Kidney (tissue), 14 donors: Measurements from ENCODE around the gene MYLK3. TPM values are rescaled to one million over a fixed set of nuclear protein-coding genes. Genes with fewer than 3 reads are reported as not detected.

ENCODE experiments used
- DNase-seq, 5 donors: peaks; one replicate each; pipeline ENCODE4 v3.0.0-alpha.2; 2013 to 2020
- FAIRE-seq: peaks from 2 replicates; lab custom pipeline; 2012; peaks lifted over from hg19 to GRCh38; lab: Jason Lieb, UNC
- H3K27ac ChIP-seq, 2 donors: one replicate each; pipeline ENCODE4 v1.7.0; 2013; ENCODE audit warnings: low read depth in 2 of 2, low read length in 2 of 2, inconsistent platforms in 1 of 2
- H3K27me3 ChIP-seq: one replicate; pipeline ENCODE4 v1.7.1; 2013; ENCODE audit warnings: low read length, inconsistent platforms; ENCODE audit not compliant: control insufficient read depth, insufficient read depth
- H3K36me3 ChIP-seq, 3 donors: one replicate each; pipeline versions ENCODE4 v1.7.0 to v1.7.1; 2013; ENCODE audit warnings: low read length in 3 of 3, control low read depth in 1 of 3, inconsistent platforms in 1 of 3; ENCODE audit not compliant: insufficient read depth in 3 of 3, control insufficient read depth in 2 of 3
- H3K4me1 ChIP-seq, 3 donors: one replicate each; pipeline versions ENCODE4 v1.7.0 to v1.7.1; 2013; ENCODE audit warnings: low read length in 3 of 3, inconsistent platforms in 1 of 3, low read depth in 1 of 3; ENCODE audit not compliant: control insufficient read depth in 2 of 3, insufficient read depth in 2 of 3
- H3K4me3 ChIP-seq, 3 donors: one replicate each; pipeline versions ENCODE4 v1.7.0 to v1.8.1; 2013; ENCODE audit warnings: low read length in 3 of 3, control low read depth in 1 of 3, inconsistent platforms in 1 of 3
- H3K9ac ChIP-seq, 3 donors: one replicate each; pipeline versions ENCODE4 v1.7.0 to v1.7.1; 2013; ENCODE audit warnings: low read length in 3 of 3, control low read depth in 1 of 3, inconsistent platforms in 1 of 3
- H3K9me3 ChIP-seq, 3 donors: one replicate each; pipeline versions ENCODE4 v1.7.0 to v1.7.1; 2013; ENCODE audit warnings: low read length in 3 of 3, control low read depth in 1 of 3, inconsistent platforms in 1 of 3; ENCODE audit not compliant: control insufficient read depth in 2 of 3, insufficient read depth in 1 of 3
- CTCF ChIP-seq: IDR thresholded peaks from 3 replicates; pipeline ENCODE4 v1.5.1; 2012; ENCODE audit warnings: mild to moderate bottlenecking, moderate library complexity, borderline replicate concordance; ENCODE audit not compliant: insufficient read depth; ENCODE audit errors: extremely low read depth
- intact Hi-C: fragments of 100-400 bp; cut with DNase I; formaldehyde crosslinking; loops from one replicate; pipeline ENCODE4 v1.11.1; 2022
- polyA plus RNA-seq: library from polyadenylated mRNA; stranded (reverse); fragments of 350-450 nt; fragmentation: Illumina TruSeq; extraction: RNeasy Lipid Tissue Mini Kit (QIAGEN cat#74804); gene quantifications from one replicate; pipeline ENCODE4 v1.2.3, GENCODE V29; 2014; ENCODE audit warnings: low read depth, low replicate concordance; ENCODE audit not compliant: insufficient read depth
- total RNA-seq: library from RNA; stranded (reverse); fragmentation: NEBNext Ultra II Directional; extraction: Animal tissue kit (Norgen Biotek cat#: 25700); gene quantifications from one replicate; pipeline ENCODE4 v1.2.1, GENCODE V29; 2021
- donor health status: control.
- donor health status: control.
- donor health status: control.
- donor health status: control.
- donor health status: control.
- donor health status: DM: yes; HTN: yes; CAD: no.
- donor health status: Normal renal cell carcinoma (clear cell type).

MYLK3 gene
- total and polyA plus RNA-seq, 2 donors from 2014 or later = 0.31 to 1.5 TPM

GRCh38 chr16:46714797-46715591 is 33.1 kb downstream of the MYLK3 start:
- DNase-seq = no peak
- no peak overlapping the region for H3K4me3 ChIP-seq
- no peak overlapping the region for H3K9ac ChIP-seq
- intact Hi-C loops = no loop called here
- H3K36me3 ChIP-seq = no peaks in the 10 kb centered on the region
- H3K9me3 ChIP-seq = no peaks in the 10 kb centered on the region
- H3K27me3 ChIP-seq = no peaks in the 10 kb centered on the region
- H3K4me1 ChIP-seq = no peaks in the 10 kb centered on the region
- TF ChIP-seq CTCF = no peak
- FAIRE-seq = no peak
- no peak overlapping the region for H3K27ac ChIP-seq

DNA sequence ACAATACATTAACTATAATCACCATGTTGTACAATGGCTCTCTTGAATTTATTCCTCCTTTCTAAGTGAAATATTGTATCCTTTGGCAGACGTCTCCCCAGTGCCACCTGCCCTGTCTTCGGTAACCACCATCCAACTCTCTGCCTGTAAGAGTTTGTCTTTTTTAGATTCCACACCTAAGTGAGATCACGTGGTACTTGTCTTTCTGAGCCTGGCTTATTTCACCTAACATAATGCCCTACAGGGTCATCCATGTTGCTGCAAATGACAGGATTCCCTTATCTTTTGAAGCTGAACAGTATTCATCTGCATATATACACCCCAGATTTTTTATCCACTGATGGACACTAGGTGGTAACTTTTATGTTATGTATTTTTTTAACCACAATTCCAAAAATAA is 34.5 kb downstream of the MYLK3 start:
- no peak overlapping the region for H3K4me3 ChIP-seq
- no peaks in the 10 kb centered on the region for H3K9me3 ChIP-seq
- DNase-seq = no peak
- no peaks in the 10 kb centered on the region for H3K4me1 ChIP-seq
- H3K27ac ChIP-seq = no peak overlapping the region
- H3K36me3 ChIP-seq = no peaks in the 10 kb centered on the region
- intact Hi-C loops = no loop called here
- no peaks in the 10 kb centered on the region for H3K27me3 ChIP-seq
- H3K9ac ChIP-seq = no peak overlapping the region
- FAIRE-seq = no peak
- no peak for TF ChIP-seq CTCF

- intact Hi-C loops = no loop called here
- TF ChIP-seq CTCF = no peak
- Histone ChIP-seq H3K4me1 (no peaks in the 10 kb centered on the region), H3K9me3 (no peaks in the 10 kb centered on the region), H3K36me3 (no peaks in the 10 kb centered on the region), H3K27ac (no peak overlapping the region), H3K4me3 (no peak overlapping the region), H3K27me3 (no peaks in the 10 kb centered on the region), H3K9ac (no peak overlapping the region)
- DNase-seq (no peak), FAIRE-seq (no peak)
Measured at GRCh38 chr16:46712911-46713310, 35.2 kb downstream of the MYLK3 start.
